Gastroesophageal sphincter (tissue), 4 donors: ENCODE results near the gene PSORS1C2. TPM values are rescaled to one million over a fixed set of nuclear protein-coding genes. Genes with fewer than 3 reads are reported as not detected.

Experiments
- ATAC-seq: fragments of 150-250 bp; one replicate; pipeline ENCODE4 v1.9.1; 2016; ENCODE audit warnings: mild to moderate bottlenecking, moderate library complexity
- H3K27ac ChIP-seq, 4 donors: fragments of 200-600 bp; sonication (generic) in 3 of 4; 1 replicate in 3 of 4; 2 replicates in 1 of 4; pipeline ENCODE4 v1.5.1; 2016 to 2019
- H3K27me3 ChIP-seq: fragments of 200-600 bp; sonication (generic); one replicate; pipeline ENCODE4 v1.5.1; 2019
- H3K36me3 ChIP-seq, 2 donors: fragments of 200-600 bp; sonication (generic); one replicate each; pipeline ENCODE4 v1.5.1; 2019; ENCODE audit warnings: control low read depth in 1 of 2
- H3K4me1 ChIP-seq, 3 donors: fragments of 200-600 bp; sonication (generic); 1 replicate in 2 of 3; 2 replicates in 1 of 3; pipeline ENCODE4 v1.5.1; 2016 to 2019; ENCODE audit warnings: control low read depth in 2 of 3
- H3K4me3 ChIP-seq, 2 donors: fragments of 200-600 bp; sonication (generic); one replicate each; pipeline ENCODE4 v1.5.1; 2019; ENCODE audit warnings: mild to moderate bottlenecking in 1 of 2, moderate library complexity in 1 of 2
- H3K9me3 ChIP-seq, 3 donors: fragments of 200-600 bp; sonication (generic); one replicate each; pipeline ENCODE4 v1.5.1; 2017 to 2019; ENCODE audit warnings: control low read depth in 2 of 3
- EP300 ChIP-seq: sonication (generic); formaldehyde crosslinking; IDR thresholded peaks from one replicate; pipeline ENCODE4 v1.6.1; 2017; ENCODE audit warnings: antibody characterized with exemption, mild to moderate bottlenecking
- POLR2A ChIP-seq, 2 donors: fragments of 450-650 bp; IDR thresholded peaks; one replicate each; pipeline ENCODE4 v1.6.1; 2017; ENCODE audit warnings: antibody characterized with exemption in 2 of 2, mild to moderate bottlenecking in 2 of 2, moderate library complexity in 1 of 2
- POLR2AphosphoS5 ChIP-seq: sonication (generic); formaldehyde crosslinking; IDR thresholded peaks from one replicate; pipeline ENCODE4 v1.6.1; 2017; ENCODE audit warnings: antibody characterized with exemption
- WGBS, 2 donors: methylation state at CpG; one replicate each; pipeline ENCODE4 v1.1.5; 2018; ENCODE audit warnings: low coverage in 1 of 2; 5-methylcytosine and 5-hydroxymethylcytosine counted together
- total RNA-seq, 4 donors: library from RNA; depleted of rRNA; stranded (reverse); fragments of >200 nt; gene quantifications; one replicate each; pipeline ENCODE4 v1.1.0, GENCODE V29; 2016
- TF ChIP-seq, protein P1 (sequence below), 4 experiments: fragments of 200-600 bp in 2 of 4; fragments of 450-650 bp in 2 of 4; sonication (generic) in 1 of 4; IDR thresholded peaks; one replicate each; pipeline ENCODE4 v1.5.1; 2017 to 2019; ENCODE audit warnings: antibody characterized with exemption in 4 of 4, mild to moderate bottlenecking in 2 of 4, moderate library complexity in 2 of 4

PSORS1C2 gene
- total RNA-seq, 4 donors from 2014 or later, result not detected

DNA sequence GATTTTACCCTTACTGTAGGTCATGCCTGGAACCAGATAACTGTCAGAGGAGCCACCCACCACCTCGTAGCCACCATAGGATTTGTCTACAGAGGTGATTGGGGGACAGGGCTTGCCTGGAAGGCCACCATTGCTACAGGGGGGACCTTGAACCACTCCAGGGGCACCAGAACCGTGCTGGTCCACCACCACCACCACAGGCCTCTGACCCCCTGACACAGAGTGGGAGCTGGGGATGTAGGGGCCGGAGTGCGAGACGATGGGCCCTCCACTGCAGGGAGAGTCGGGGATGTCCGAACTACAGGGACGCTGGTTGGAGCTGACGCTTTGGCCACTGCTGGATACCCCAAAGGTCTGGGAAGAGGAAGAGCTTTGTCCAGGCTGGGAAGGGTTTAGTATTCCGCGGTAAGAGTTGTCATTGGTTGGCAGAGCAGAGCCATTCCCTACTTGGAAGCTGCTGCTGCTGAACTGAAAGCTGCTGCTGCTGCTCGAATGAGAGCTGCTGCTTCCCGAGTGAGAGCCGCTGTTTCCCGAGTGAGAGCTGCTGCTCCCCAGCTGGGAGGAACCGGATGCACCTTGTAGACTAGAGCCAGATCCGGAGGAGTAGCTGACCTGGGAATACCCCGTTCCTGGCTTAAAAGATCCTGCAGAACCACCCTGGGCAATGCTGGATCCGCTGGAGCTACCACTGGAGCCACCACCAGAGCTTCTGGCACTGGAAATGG, 22.0 kb downstream of the PSORS1C2 start:
- Histone ChIP-seq H3K27ac (peak overlapping the region in 3 of 4 donors; percentile 44 to 68 (median 54)), H3K9me3 (no peaks in the 10 kb centered on the region), H3K36me3 (no peaks in the 10 kb centered on the region), H3K27me3 (no peaks in the 10 kb centered on the region), H3K4me1 (peaks cover 0 to 49% (median 23%) of the 10 kb centered on the region in 3 donors), H3K4me3 (peak overlapping the region in 1 of 2 donors; percentile 42)
- TF ChIP-seq, protein P1, sequence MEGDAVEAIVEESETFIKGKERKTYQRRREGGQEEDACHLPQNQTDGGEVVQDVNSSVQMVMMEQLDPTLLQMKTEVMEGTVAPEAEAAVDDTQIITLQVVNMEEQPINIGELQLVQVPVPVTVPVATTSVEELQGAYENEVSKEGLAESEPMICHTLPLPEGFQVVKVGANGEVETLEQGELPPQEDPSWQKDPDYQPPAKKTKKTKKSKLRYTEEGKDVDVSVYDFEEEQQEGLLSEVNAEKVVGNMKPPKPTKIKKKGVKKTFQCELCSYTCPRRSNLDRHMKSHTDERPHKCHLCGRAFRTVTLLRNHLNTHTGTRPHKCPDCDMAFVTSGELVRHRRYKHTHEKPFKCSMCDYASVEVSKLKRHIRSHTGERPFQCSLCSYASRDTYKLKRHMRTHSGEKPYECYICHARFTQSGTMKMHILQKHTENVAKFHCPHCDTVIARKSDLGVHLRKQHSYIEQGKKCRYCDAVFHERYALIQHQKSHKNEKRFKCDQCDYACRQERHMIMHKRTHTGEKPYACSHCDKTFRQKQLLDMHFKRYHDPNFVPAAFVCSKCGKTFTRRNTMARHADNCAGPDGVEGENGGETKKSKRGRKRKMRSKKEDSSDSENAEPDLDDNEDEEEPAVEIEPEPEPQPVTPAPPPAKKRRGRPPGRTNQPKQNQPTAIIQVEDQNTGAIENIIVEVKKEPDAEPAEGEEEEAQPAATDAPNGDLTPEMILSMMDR (IDR thresholded peaks at IDR 0.05), result no peak
- TF ChIP-seq POLR2AphosphoS5 (no peak), EP300 (no peak), POLR2A (IDR thresholded peaks at IDR 0.05) (no peak)
- 87% methylated on average over 7 of the region's 19 CpGs; no CpG with 5 or more reads in 1 of the 2 donors for WGBS, 2 donors
- ATAC-seq, result peak; percentile 22

DNA sequence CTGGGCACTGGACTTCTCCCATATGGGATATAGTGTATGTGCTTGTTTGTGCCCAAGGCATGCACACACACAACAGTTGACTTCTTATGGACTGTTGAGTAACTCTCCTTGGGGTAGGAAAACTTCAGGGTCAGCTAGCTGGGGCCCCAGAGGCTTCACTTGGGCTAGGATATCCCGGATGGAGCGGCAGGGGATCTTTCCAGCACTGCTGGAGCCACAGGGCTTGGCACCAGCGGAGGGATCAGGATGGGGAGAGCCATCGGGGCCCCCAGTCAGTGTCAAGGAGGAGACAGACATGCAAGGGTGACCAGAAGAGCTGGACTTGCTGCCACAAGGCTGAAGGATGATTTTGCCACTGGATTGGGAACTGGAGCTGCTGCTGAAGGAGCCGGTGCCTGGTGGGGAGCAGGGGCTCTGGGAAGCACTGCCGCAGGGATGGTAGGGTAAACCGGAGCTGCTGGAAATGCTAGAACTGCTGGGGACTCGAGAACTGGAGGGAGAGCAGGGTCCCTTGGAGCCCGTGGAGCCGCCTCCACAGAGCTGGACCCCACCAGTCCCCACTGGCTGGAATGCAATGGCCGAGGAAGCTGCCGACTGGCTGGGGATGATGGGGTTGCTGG, 22.8 kb downstream of the PSORS1C2 start:
- TF ChIP-seq POLR2AphosphoS5 (no peak), POLR2A (IDR thresholded peaks at IDR 0.05) (no peak), EP300 (no peak)
- TF ChIP-seq, protein P1 (IDR thresholded peaks at IDR 0.05), result no peak
- Histone ChIP-seq H3K4me1 (peaks cover 0 to 49% (median 23%) of the 10 kb centered on the region in 3 donors), H3K27ac (peak overlapping the region in 3 of 4 donors; percentile 31 to 74 (median 68)), H3K4me3 (peak overlapping the region in 1 of 2 donors; percentile 42), H3K27me3 (no peaks in the 10 kb centered on the region), H3K36me3 (no peaks in the 10 kb centered on the region), H3K9me3 (no peaks in the 10 kb centered on the region)
- WGBS, 2 donors, result 100% methylated on average over 1 to 6 of the region's 12 CpGs
- ATAC-seq, result no peak

DNA sequence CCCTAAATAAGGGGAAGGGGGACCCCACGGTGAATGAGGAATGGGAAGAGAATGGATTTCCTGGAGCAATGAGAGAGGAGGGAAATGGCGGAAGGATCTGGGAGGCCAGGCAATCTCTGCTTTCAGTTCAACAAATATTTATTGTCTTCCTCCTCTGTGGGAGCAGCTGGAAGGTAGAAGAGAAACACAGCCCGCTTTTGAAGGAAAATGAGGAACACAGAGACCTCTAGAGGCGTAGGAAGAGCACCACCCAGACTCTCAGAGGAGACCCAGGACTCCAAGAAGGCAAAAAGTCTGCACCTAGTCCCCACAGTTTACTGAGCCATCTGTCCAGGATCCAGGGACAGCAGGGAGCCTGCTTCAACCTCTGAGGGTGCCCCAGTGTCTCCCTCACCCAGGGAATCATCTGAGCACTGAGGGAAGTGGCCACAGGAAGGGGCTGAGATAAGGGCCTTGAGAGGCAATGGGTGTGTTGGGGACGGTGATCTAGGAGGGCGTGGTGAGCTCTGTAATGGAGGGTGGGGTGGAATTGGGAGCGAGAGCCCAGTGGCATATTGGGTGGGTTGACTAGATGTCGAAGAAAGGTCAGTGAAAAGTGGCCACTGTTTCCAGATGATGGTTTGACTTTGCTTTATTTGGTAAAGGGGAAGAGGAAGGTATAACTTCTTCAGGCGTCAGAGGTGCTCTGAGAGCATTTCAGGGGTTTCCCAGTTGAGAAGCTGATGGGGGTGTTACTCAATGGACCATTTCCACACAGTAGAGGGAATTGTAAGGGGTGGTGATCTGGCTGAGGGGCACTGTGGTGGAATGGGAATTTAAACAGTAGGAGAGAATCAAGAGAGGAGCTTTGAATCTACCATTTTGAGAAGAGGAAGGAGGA, 23.7 kb downstream of the PSORS1C2 start:
- no peaks in the 10 kb centered on the region for H3K27me3 ChIP-seq
- H3K27ac ChIP-seq, result peak overlapping the region in 3 of 4 donors; percentile 69 to 74 (median 73)
- TF ChIP-seq, protein P1 (IDR thresholded peaks at IDR 0.05), result peak in 2 of 4 experiments; percentile 10 to 18
- TF ChIP-seq POLR2A (IDR thresholded peaks at IDR 0.05), result no peak
- peaks cover 0 to 49% (median 23%) of the 10 kb centered on the region in 3 donors for H3K4me1 ChIP-seq
- 62 to 63% methylated on average over 6 to 9 of the region's 9 CpGs for WGBS, 2 donors
- H3K36me3 ChIP-seq, result no peaks in the 10 kb centered on the region
- H3K4me3 ChIP-seq, result peak overlapping the region in 1 of 2 donors; percentile 39
- no peak for ATAC-seq
- no peaks in the 10 kb centered on the region for H3K9me3 ChIP-seq

DNA sequence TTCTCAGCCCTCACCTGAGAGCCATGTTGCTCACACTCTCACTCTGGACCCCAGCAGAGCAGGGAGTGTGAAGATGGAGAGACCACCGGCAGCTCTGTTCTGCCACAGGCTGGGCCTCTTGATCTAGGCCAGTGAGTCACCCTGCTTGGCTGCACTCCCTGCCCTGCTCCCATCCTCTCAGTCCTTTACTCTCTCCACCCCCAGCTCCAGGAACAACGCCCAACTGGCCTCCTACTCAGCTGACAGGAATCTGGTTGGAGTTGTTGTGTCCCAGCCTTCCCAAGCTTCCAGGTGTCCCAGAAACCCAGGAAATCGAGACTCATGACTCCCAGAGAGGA, 24.4 kb downstream of the PSORS1C2 start, which contains the start of gene PSORS1C1:
Gene PSORS1C1 (plus strand): TSS at position 260 of the 338 bp plus-strand sequence. CDS start 14,833 bp downstream, outside the sequence.
- Histone ChIP-seq H3K36me3 (no peaks in the 10 kb centered on the region), H3K27me3 (no peaks in the 10 kb centered on the region), H3K9me3 (no peaks in the 10 kb centered on the region), H3K4me3 (peak within 1 kb of the TSS in 1 of 2 donors; percentile 39), H3K27ac (peak within 1 kb of the TSS in 3 of 4 donors; percentile 69 to 74 (median 73)), H3K4me1 (peaks cover 0 to 49% (median 23%) of the 10 kb centered on the region in 3 donors)
- peak in 1 of 2 donors; percentile 12 for TF ChIP-seq POLR2A (IDR thresholded peaks at IDR 0.05)
- peak; percentile 76 for TF ChIP-seq POLR2AphosphoS5
- TF ChIP-seq, protein P1 (IDR thresholded peaks at IDR 0.05), result no peak
- no peak for TF ChIP-seq EP300
- ATAC-seq, result peak; percentile 96
- 11% methylated on average over 2 of the region's 3 CpGs; no CpG with 5 or more reads in 1 of the 2 donors for WGBS, 2 donors
